Gastroesophageal sphincter (tissue), 4 donors: ENCODE results near the gene PTPN1. TPM values are rescaled to one million over a fixed set of nuclear protein-coding genes. Genes with fewer than 3 reads are reported as not detected.
A peak's percentile ranks its signal among the peaks of the same experiment; 100 is the strongest.

ENCODE experiments used
- ATAC-seq: fragments of 150-250 bp; one replicate; pipeline ENCODE4 v1.9.1; 2016; ENCODE audit warnings: mild to moderate bottlenecking, moderate library complexity
- H3K27ac ChIP-seq, 4 donors: fragments of 200-600 bp; sonication (generic) in 3 of 4; 1 replicate in 3 of 4; 2 replicates in 1 of 4; pipeline ENCODE4 v1.5.1; 2016 to 2019
- H3K27me3 ChIP-seq: fragments of 200-600 bp; sonication (generic); one replicate; pipeline ENCODE4 v1.5.1; 2019
- H3K36me3 ChIP-seq, 2 donors: fragments of 200-600 bp; sonication (generic); one replicate each; pipeline ENCODE4 v1.5.1; 2019; ENCODE audit warnings: control low read depth in 1 of 2
- H3K4me1 ChIP-seq, 3 donors: fragments of 200-600 bp; sonication (generic); 1 replicate in 2 of 3; 2 replicates in 1 of 3; pipeline ENCODE4 v1.5.1; 2016 to 2019; ENCODE audit warnings: control low read depth in 2 of 3
- H3K4me3 ChIP-seq, 2 donors: fragments of 200-600 bp; sonication (generic); one replicate each; pipeline ENCODE4 v1.5.1; 2019; ENCODE audit warnings: mild to moderate bottlenecking in 1 of 2, moderate library complexity in 1 of 2
- H3K9me3 ChIP-seq, 3 donors: fragments of 200-600 bp; sonication (generic); one replicate each; pipeline ENCODE4 v1.5.1; 2017 to 2019; ENCODE audit warnings: control low read depth in 2 of 3
- CTCF ChIP-seq, 4 experiments: fragments of 200-600 bp in 2 of 4; fragments of 450-650 bp in 2 of 4; sonication (generic) in 1 of 4; IDR thresholded peaks; one replicate each; pipeline ENCODE4 v1.5.1; 2017 to 2019; ENCODE audit warnings: antibody characterized with exemption in 4 of 4, mild to moderate bottlenecking in 2 of 4, moderate library complexity in 2 of 4
- EP300 ChIP-seq: sonication (generic); formaldehyde crosslinking; IDR thresholded peaks from one replicate; pipeline ENCODE4 v1.6.1; 2017; ENCODE audit warnings: antibody characterized with exemption, mild to moderate bottlenecking
- POLR2A ChIP-seq, 2 donors: fragments of 450-650 bp; IDR thresholded peaks; one replicate each; pipeline ENCODE4 v1.6.1; 2017; ENCODE audit warnings: antibody characterized with exemption in 2 of 2, mild to moderate bottlenecking in 2 of 2, moderate library complexity in 1 of 2
- POLR2AphosphoS5 ChIP-seq: sonication (generic); formaldehyde crosslinking; IDR thresholded peaks from one replicate; pipeline ENCODE4 v1.6.1; 2017; ENCODE audit warnings: antibody characterized with exemption
- WGBS, 2 donors: methylation state at CpG; one replicate each; pipeline ENCODE4 v1.1.5; 2018; ENCODE audit warnings: low coverage in 1 of 2; 5-methylcytosine and 5-hydroxymethylcytosine counted together
- total RNA-seq, 4 donors: library from RNA; depleted of rRNA; stranded (reverse); fragments of >200 nt; gene quantifications; one replicate each; pipeline ENCODE4 v1.1.0, GENCODE V29; 2016

The PTPN1 gene
- total RNA-seq, result 10 to 100 TPM; 27.6 to 43.6 (median 38.4) TPM

- whole genome bisulfite sequencing, 2 donors, result no CpG with 5 or more reads among the region's 64 CpGs
- Histone ChIP-seq H3K27ac (peak within 1 kb of the TSS; percentile 87 to 93 (median 90)), H3K4me1 (peaks cover 3 to 52% (median 14%) of the 10 kb centered on the region in 3 donors), H3K4me3 (peak within 1 kb of the TSS; percentile 71 to 99), H3K36me3 (no peaks in the 10 kb centered on the region), H3K27me3 (no peaks in the 10 kb centered on the region), H3K9me3 (no peaks in the 10 kb centered on the region)
- ATAC-seq, result peak; percentile 98
- TF ChIP-seq POLR2A (IDR thresholded peaks at IDR 0.05) (peak; percentile 97 to 98), CTCF (IDR thresholded peaks at IDR 0.05) (peak in 3 of 4 experiments; percentile 13 to 55 (median 28)), EP300 (no peak), POLR2AphosphoS5 (peak; percentile 100)
Observed at GRCh38 chr20:50509923-50510705, at the start of gene PTPN1. TSS of gene PTPN1 (plus strand) at chr20:50510383. CDS start at chr20:50510528, 145 bp downstream.

GRCh38 chr20:50460608-50461267, 49.4 kb upstream of the PTPN1 start:
- H3K27me3 ChIP-seq, result no peaks in the 10 kb centered on the region
- peak; percentile 86 for ATAC-seq
- WGBS, 2 donors, result 14 to 22% methylated on average over 5 to 6 of the region's 13 CpGs
- peaks cover 0 to 40% (median 15%) of the 10 kb centered on the region in 3 donors for H3K4me1 ChIP-seq
- H3K36me3 ChIP-seq, result no peaks in the 10 kb centered on the region
- H3K4me3 ChIP-seq, result no peak overlapping the region
- no peaks in the 10 kb centered on the region for H3K9me3 ChIP-seq
- peak; percentile 86 to 98 (median 96) for TF ChIP-seq CTCF (IDR thresholded peaks at IDR 0.05)
- peak; percentile 55 for TF ChIP-seq POLR2AphosphoS5
- no peak for TF ChIP-seq EP300
- no peak for TF ChIP-seq POLR2A (IDR thresholded peaks at IDR 0.05)
- peak overlapping the region in 3 of 4 donors; percentile 44 to 73 (median 45) for H3K27ac ChIP-seq

GRCh38 chr20:50462093-50462690, 48.0 kb upstream of the PTPN1 start:
- Histone ChIP-seq H3K27me3 (no peaks in the 10 kb centered on the region), H3K27ac (peak overlapping the region in 2 of 4 donors; percentile 58 to 62), H3K4me3 (no peak overlapping the region), H3K4me1 (peaks cover 0 to 40% (median 15%) of the 10 kb centered on the region in 3 donors), H3K9me3 (no peaks in the 10 kb centered on the region), H3K36me3 (no peaks in the 10 kb centered on the region)
- TF ChIP-seq EP300 (no peak), POLR2AphosphoS5 (no peak), POLR2A (IDR thresholded peaks at IDR 0.05) (no peak), CTCF (IDR thresholded peaks at IDR 0.05) (no peak)
- ATAC-seq, result peak; percentile 11
- 47 to 57% methylated on average over 10 of the region's 10 CpGs for WGBS, 2 donors

- Histone ChIP-seq H3K9me3 (no peaks in the 10 kb centered on the region), H3K27me3 (no peaks in the 10 kb centered on the region), H3K4me3 (no peak overlapping the region), H3K36me3 (no peaks in the 10 kb centered on the region), H3K4me1 (peaks cover 0 to 40% (median 15%) of the 10 kb centered on the region in 3 donors), H3K27ac (peak overlapping the region in 1 of 4 donors; percentile 35)
- ATAC-seq, result peak; percentile 64
- TF ChIP-seq CTCF (IDR thresholded peaks at IDR 0.05), result peak; percentile 69 to 91 (median 86)
- TF ChIP-seq POLR2A (IDR thresholded peaks at IDR 0.05), result no peak
- 28 to 41% methylated on average over 4 to 10 of the region's 21 CpGs for WGBS, 2 donors
Observed at GRCh38 chr20:50464026-50464724, 46.0 kb upstream of the PTPN1 start.
